IMR-90 (cell line): ENCODE data around the gene GCK. TPM values are rescaled to one million over a fixed set of nuclear protein-coding genes. Genes with fewer than 3 reads are reported as not detected.

Experiments used
- ATAC-seq: fragments of 200-7000 bp; cut with Tn5 transposase; 2 replicates; pipeline ENCODE4 v1.9.1; 2020; ENCODE audit warnings: low read depth, mild to moderate bottlenecking, moderate library complexity
- BruUV-seq: library from RNA; stranded (reverse); fragments of 400-500 nt; replicated peaks from 2 replicates; lab custom pipeline; 2021; lab: Mats Ljungman, UMichigan
- CTCF ChIA-PET: fragments of 300-600 bp; formaldehyde crosslinking; extraction: SDS; loops from one replicate; lab custom pipeline; 2021; ENCODE audit warnings: antibody characterized with exemption; lab: Yijun Ruan, JAX
- POLR2A ChIA-PET: fragments of 300-600 bp; sonication (Branson Sonifier 250); formaldehyde crosslinking; loops from one replicate; lab custom pipeline; 2022; ENCODE audit warnings: antibody characterized with exemption; ENCODE audit not compliant: unreplicated experiment; lab: Charles Lee
- DNase-seq: peaks from one replicate; pipeline ENCODE4 v3.0.0; 2013
- H2AFZ ChIP-seq: replicated peaks from 2 replicates; pipeline ENCODE3; 2013; ENCODE audit warnings: low read length, mild to moderate bottlenecking; ENCODE audit not compliant: poor library complexity
- H2AK5ac ChIP-seq: 2 replicates; pipeline ENCODE4 v1.6.1; 2013; ENCODE audit warnings: low read depth, low read length, inconsistent platforms
- H2AK9ac ChIP-seq: replicated peaks from 2 replicates; pipeline ENCODE3; 2013; ENCODE audit warnings: mild to moderate bottlenecking, low read depth, low read length, moderate library complexity; ENCODE audit not compliant: poor library complexity
- H2BK120ac ChIP-seq: 2 replicates; pipeline ENCODE4 v1.6.1; 2013; ENCODE audit warnings: low read depth, low read length, inconsistent platforms
- H2BK15ac ChIP-seq: 3 replicates; pipeline ENCODE4 v1.6.1; 2013; ENCODE audit warnings: low read depth, low read length, inconsistent platforms
- H2BK20ac ChIP-seq: 2 replicates; pipeline ENCODE4 v1.6.1; 2013; ENCODE audit warnings: low read depth, mild to moderate bottlenecking, inconsistent platforms, low read length, moderate library complexity
- H2BK5ac ChIP-seq: 2 replicates; pipeline ENCODE4 v1.6.1; 2013; ENCODE audit warnings: mild to moderate bottlenecking, low read depth, low read length, inconsistent platforms; ENCODE audit not compliant: poor library complexity, severe bottlenecking
- H3K14ac ChIP-seq: replicated peaks from 2 replicates; pipeline ENCODE4 v1.6.1; 2013; ENCODE audit warnings: low read depth, low read length, inconsistent platforms
- H3K18ac ChIP-seq: 2 replicates; pipeline ENCODE4 v1.6.1; 2013; ENCODE audit warnings: low read depth, low read length, control low read depth
- H3K23ac ChIP-seq: 2 replicates; pipeline ENCODE4 v1.6.1; 2013; ENCODE audit warnings: low read depth, low read length, inconsistent platforms
- H3K27ac ChIP-seq: 2 replicates; pipeline ENCODE4 v1.5.1; 2013; ENCODE audit warnings: mild to moderate bottlenecking, control low read depth, low read length; ENCODE audit not compliant: insufficient read depth
- H3K27me3 ChIP-seq: 2 replicates; pipeline ENCODE4 v1.6.1; 2013; ENCODE audit warnings: low read length; ENCODE audit not compliant: control insufficient read depth, insufficient read depth
- H3K36me3 ChIP-seq: 2 replicates; pipeline ENCODE4 v1.6.1; 2013; ENCODE audit warnings: low read length, mixed read lengths; ENCODE audit not compliant: control insufficient read depth, insufficient read depth
- H3K4ac ChIP-seq: 2 replicates; pipeline ENCODE4 v1.6.1; 2013; ENCODE audit warnings: low read depth, low read length, inconsistent platforms
- H3K4me1 ChIP-seq: 2 replicates; pipeline ENCODE4 v1.6.1; 2013; ENCODE audit warnings: low read length, mixed read lengths; ENCODE audit not compliant: control insufficient read depth, insufficient read depth
- H3K4me2 ChIP-seq: 2 replicates; pipeline ENCODE4 v1.6.1; 2013; ENCODE audit warnings: low read depth, mild to moderate bottlenecking, control low read depth, low read length, moderate library complexity
- H3K4me3 ChIP-seq: 2 replicates; pipeline ENCODE4 v1.5.1; 2013; ENCODE audit warnings: low read depth, mild to moderate bottlenecking, control low read depth, low read length, moderate library complexity; ENCODE audit not compliant: insufficient read depth
- H3K56ac ChIP-seq: 2 replicates; pipeline ENCODE4 v1.6.1; 2013; ENCODE audit warnings: low read length, inconsistent platforms; ENCODE audit not compliant: insufficient read depth; ENCODE audit errors: extremely low read depth
- H3K79me1 ChIP-seq, 2 experiments: 2 replicates each; pipeline ENCODE4 v1.6.1; 2013; ENCODE audit warnings: low read length in 2 of 2, inconsistent platforms in 1 of 2, low read depth in 1 of 2
- H3K9ac ChIP-seq: 2 replicates; pipeline ENCODE4 v1.6.1; 2013; ENCODE audit warnings: low read depth, low read length, control low read depth
- H3K9me1 ChIP-seq: 2 replicates; pipeline ENCODE4 v1.6.1; 2013; ENCODE audit warnings: low read length, inconsistent platforms; ENCODE audit not compliant: insufficient read depth
- H3K9me3 ChIP-seq: 2 replicates; pipeline ENCODE4 v1.6.1; 2013; ENCODE audit warnings: low read length; ENCODE audit not compliant: control insufficient read depth, insufficient read depth
- H4K20me1 ChIP-seq: 2 replicates; pipeline ENCODE4 v1.6.1; 2013; ENCODE audit warnings: low read length, inconsistent platforms; ENCODE audit not compliant: insufficient read depth
- H4K5ac ChIP-seq: 2 replicates; pipeline ENCODE4 v1.6.1; 2013; ENCODE audit warnings: mild to moderate bottlenecking, low read depth, low read length, control low read depth
- H4K8ac ChIP-seq, 2 experiments: 2 replicates each; pipeline ENCODE4 v1.6.1; 2013; ENCODE audit warnings: low read depth in 2 of 2, low read length in 2 of 2, control low read depth in 1 of 2, inconsistent platforms in 1 of 2
- H4K91ac ChIP-seq: 2 replicates; pipeline ENCODE4 v1.6.1; 2013; ENCODE audit warnings: low read depth, low read length, inconsistent platforms; ENCODE audit not compliant: insufficient read depth
- BHLHE40 ChIP-seq: fragments of 150-350 bp; IDR thresholded peaks from 2 replicates; pipeline ENCODE4 v1.6.1; 2016; ENCODE audit warnings: mild to moderate bottlenecking, low read depth, low read length
- CEBPB ChIP-seq: IDR thresholded peaks from 2 replicates; pipeline ENCODE4 v1.6.1; 2012; ENCODE audit warnings: low read depth, low read length, improper control_type of control experiment
- CHD1 ChIP-seq: IDR thresholded peaks from 2 replicates; pipeline ENCODE4 v1.6.1; 2012; ENCODE audit warnings: low read depth, low read length, improper control_type of control experiment
- FOS ChIP-seq: fragments of 150-350 bp; IDR thresholded peaks from 2 replicates; pipeline ENCODE4 v1.6.1; 2016; ENCODE audit warnings: low read depth, low read length
- MAFK ChIP-seq: IDR thresholded peaks from 2 replicates; pipeline ENCODE4 v1.6.1; 2012; ENCODE audit warnings: low read depth, low read length, improper control_type of control experiment
- MAZ ChIP-seq: IDR thresholded peaks from 2 replicates; pipeline ENCODE4 v1.6.1; 2012; ENCODE audit warnings: low read depth, mild to moderate bottlenecking, low read length, improper control_type of control experiment, moderate library complexity, borderline replicate concordance
- MXI1 ChIP-seq: IDR thresholded peaks from 2 replicates; pipeline ENCODE4 v1.6.1; 2012; ENCODE audit warnings: low read depth, mild to moderate bottlenecking, low read length, moderate library complexity, borderline replicate concordance
- NFE2L2 ChIP-seq: fragments of 150-350 bp; IDR thresholded peaks from 2 replicates; pipeline ENCODE4 v1.6.1; 2016; ENCODE audit warnings: low read depth, mild to moderate bottlenecking, low read length
- POLR2A ChIP-seq: IDR thresholded peaks from 2 replicates; pipeline ENCODE4 v1.6.1; 2012; ENCODE audit warnings: mild to moderate bottlenecking, low read depth, low read length
- RAD21 ChIP-seq: IDR thresholded peaks from 2 replicates; pipeline ENCODE4 v1.6.1; 2012; ENCODE audit warnings: low read length, improper control_type of control experiment
- RCOR1 ChIP-seq: IDR thresholded peaks from 2 replicates; pipeline ENCODE4 v1.6.1; 2012; ENCODE audit warnings: mild to moderate bottlenecking, low read length, improper control_type of control experiment; ENCODE audit not compliant: insufficient replicate concordance
- RFX5 ChIP-seq: IDR thresholded peaks from 2 replicates; pipeline ENCODE4 v1.8.0; 2012; ENCODE audit warnings: low read depth, mild to moderate bottlenecking, low read length, moderate library complexity
- SMC3 ChIP-seq: fragments of 150-350 bp; IDR thresholded peaks from 2 replicates; pipeline ENCODE4 v1.6.1; 2016; ENCODE audit warnings: low read depth, mild to moderate bottlenecking, antibody characterized with exemption, low read length, moderate library complexity
- WGBS, 2 experiments: methylation state at CpG; one replicate each; pipeline versions ENCODE4 v1.1.5 to v1.1.7; 2013; ENCODE audit warnings: missing lambda C conversion rate in 2 of 2; ENCODE audit not compliant: insufficient read length in 1 of 2; ENCODE audit errors: extremely low coverage in 2 of 2; 5-methylcytosine and 5-hydroxymethylcytosine counted together
- dilution Hi-C: fragments of 300-500 bp; cut with HindIII; formaldehyde crosslinking; loops from one replicate; pipeline ENCODE4 v1.14.3; 2018; ENCODE audit warnings: low sequenced_read_pairs; ENCODE audit not compliant: unreplicated experiment
- in situ Hi-C: fragments of 300-500 bp; cut with MboI; formaldehyde crosslinking; loops from 3 replicates; pipeline ENCODE4 v1.14.3; 2019; ENCODE audit warnings: low sequenced_read_pairs, inconsistent platforms, mixed read lengths
- intact Hi-C: fragments of 100-400 bp; cut with micrococcal nuclease; formaldehyde crosslinking; loops from 2 replicates; pipeline ENCODE4 v1.10.0; 2022
- polyA plus RNA-seq, 3 experiments: library from polyadenylated mRNA; depleted of rRNA; stranded (reverse); fragments of >200 nt; gene quantifications; 2 replicates each; pipeline ENCODE4 v1.2.3, GENCODE V29; 2012; ENCODE audit warnings: low replicate concordance in 1 of 3
- total RNA-seq: library from RNA; depleted of rRNA; stranded (reverse); fragments of >200 nt; gene quantifications from 2 replicates; pipeline ENCODE4 v1.2.3, GENCODE V29; 2012
- TF ChIP-seq, protein P1 (sequence below): fragments of 150-350 bp; IDR thresholded peaks from 2 replicates; pipeline ENCODE4 v1.6.1; 2016; ENCODE audit warnings: low read depth, mild to moderate bottlenecking, low read length, moderate library complexity, borderline replicate concordance
- TF ChIP-seq, protein P2 (sequence below): fragments of 150-350 bp; IDR thresholded peaks from 2 replicates; pipeline ENCODE4 v1.6.1; 2017; ENCODE audit warnings: mild to moderate bottlenecking, antibody characterized with exemption, low read length, low read depth
- TF ChIP-seq, protein P3 (sequence below): conservative IDR thresholded peaks from 2 replicates; pipeline ENCODE4 v1.5.1; 2012; ENCODE audit warnings: mild to moderate bottlenecking, low read depth, low read length, improper control_type of control experiment

The GCK gene
- total and polyA plus RNA-seq, 2 of the 4 experiments (the other 2 are of a cell fraction): 0.14 to 0.18 TPM

DNA sequence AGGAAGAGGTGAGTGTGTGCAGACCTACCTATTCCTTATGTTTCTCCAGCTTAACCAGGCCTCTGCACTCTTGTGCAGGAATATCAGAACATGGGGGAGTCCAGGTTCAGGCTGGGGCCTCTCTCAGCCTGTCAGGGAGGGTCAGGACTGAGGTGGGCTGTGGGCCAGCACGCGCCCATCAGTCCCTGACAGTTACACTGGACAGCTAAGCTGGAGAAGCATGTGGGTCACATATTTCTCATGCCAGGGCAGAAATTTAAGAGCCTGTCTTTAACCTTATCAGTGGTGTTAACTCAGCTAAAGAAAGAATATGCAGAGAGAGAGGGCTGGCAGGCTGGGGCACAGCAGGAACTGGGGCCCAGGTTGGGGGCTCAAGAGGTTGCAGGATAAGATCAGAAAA lies 57.2 kb downstream of the GCK start:
- 0 out of 2 replicates have a peak overlapping the region, but pooled peaks have one; percentile 32 for H3K14ac ChIP-seq
- ChIA-PET POLR2A (no interaction called here), CTCF (interaction anchor here (1.1 to 1.3 kb wide), 2 partner anchors 10 to 61 kb away, joined by 4 read pairs; no protein-coding TSS in a partner anchor)
- H2AK9ac ChIP-seq: no peak overlapping the region
- H3K4me1 ChIP-seq: peaks cover 10% of the 10 kb centered on the region
- H3K9ac ChIP-seq: no peak overlapping the region
- no peak overlapping the region for H3K27ac ChIP-seq
- H2AK5ac ChIP-seq: no peak overlapping the region
- no peaks in the 10 kb centered on the region for H3K27me3 ChIP-seq
- no peak overlapping the region for H2AFZ ChIP-seq
- H3K79me1 ChIP-seq: no peaks in the 10 kb centered on the region
- H3K4me2 ChIP-seq: peak overlapping the region; percentile 16; the same call in 1 of the 2 replicates
- peak overlapping the region; percentile 43 for H2BK120ac ChIP-seq
- WGBS, 2 experiments: no CpG with 5 or more reads among the region's 2 CpGs
- no peak overlapping the region for H2BK5ac ChIP-seq
- no peaks in the 10 kb centered on the region for H4K20me1 ChIP-seq
- H3K9me1 ChIP-seq: peaks cover 3% of the 10 kb centered on the region; the same call in 1 of the 2 replicates
- H3K4me3 ChIP-seq: no peak overlapping the region
- no peaks in the 10 kb centered on the region for H3K36me3 ChIP-seq
- H3K18ac ChIP-seq: peak overlapping the region; percentile 43
- H2BK20ac ChIP-seq: peak overlapping the region; percentile 69; the same call in 1 of the 2 replicates
- no peak overlapping the region; the same call in 1 of the 2 replicates for H3K23ac ChIP-seq
- no TSS peak for BruUV-seq
- peak overlapping the region; percentile 45 for H4K5ac ChIP-seq
- DNase-seq (peak; percentile 12), ATAC-seq (peak; percentile 74)
- no peak overlapping the region for H4K91ac ChIP-seq
- dilution Hi-C loops (no loop called here), in situ Hi-C loops (no loop called here), intact Hi-C loops (no loop called here)
- peaks cover 4% of the 10 kb centered on the region for H3K9me3 ChIP-seq
- no peak overlapping the region for H3K56ac ChIP-seq
- peak overlapping the region; percentile 19 to 23; a peak in 2 of 4 replicates for H4K8ac ChIP-seq
- TF ChIP-seq CHD1 (no peak), MAZ (no peak), NFE2L2 (no peak), SMC3 (no peak), POLR2A (no peak), MAFK (no peak), MXI1 (no peak), BHLHE40 (no peak), CEBPB (no peak), FOS (no peak), RCOR1 (no peak), RAD21 (no peak), RFX5 (no peak)
- TF ChIP-seq, protein P1, sequence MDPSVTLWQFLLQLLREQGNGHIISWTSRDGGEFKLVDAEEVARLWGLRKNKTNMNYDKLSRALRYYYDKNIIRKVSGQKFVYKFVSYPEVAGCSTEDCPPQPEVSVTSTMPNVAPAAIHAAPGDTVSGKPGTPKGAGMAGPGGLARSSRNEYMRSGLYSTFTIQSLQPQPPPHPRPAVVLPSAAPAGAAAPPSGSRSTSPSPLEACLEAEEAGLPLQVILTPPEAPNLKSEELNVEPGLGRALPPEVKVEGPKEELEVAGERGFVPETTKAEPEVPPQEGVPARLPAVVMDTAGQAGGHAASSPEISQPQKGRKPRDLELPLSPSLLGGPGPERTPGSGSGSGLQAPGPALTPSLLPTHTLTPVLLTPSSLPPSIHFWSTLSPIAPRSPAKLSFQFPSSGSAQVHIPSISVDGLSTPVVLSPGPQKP: no peak
- TF ChIP-seq, protein P2, sequence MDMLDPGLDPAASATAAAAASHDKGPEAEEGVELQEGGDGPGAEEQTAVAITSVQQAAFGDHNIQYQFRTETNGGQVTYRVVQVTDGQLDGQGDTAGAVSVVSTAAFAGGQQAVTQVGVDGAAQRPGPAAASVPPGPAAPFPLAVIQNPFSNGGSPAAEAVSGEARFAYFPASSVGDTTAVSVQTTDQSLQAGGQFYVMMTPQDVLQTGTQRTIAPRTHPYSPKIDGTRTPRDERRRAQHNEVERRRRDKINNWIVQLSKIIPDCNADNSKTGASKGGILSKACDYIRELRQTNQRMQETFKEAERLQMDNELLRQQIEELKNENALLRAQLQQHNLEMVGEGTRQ: no peak
- TF ChIP-seq, protein P3, sequence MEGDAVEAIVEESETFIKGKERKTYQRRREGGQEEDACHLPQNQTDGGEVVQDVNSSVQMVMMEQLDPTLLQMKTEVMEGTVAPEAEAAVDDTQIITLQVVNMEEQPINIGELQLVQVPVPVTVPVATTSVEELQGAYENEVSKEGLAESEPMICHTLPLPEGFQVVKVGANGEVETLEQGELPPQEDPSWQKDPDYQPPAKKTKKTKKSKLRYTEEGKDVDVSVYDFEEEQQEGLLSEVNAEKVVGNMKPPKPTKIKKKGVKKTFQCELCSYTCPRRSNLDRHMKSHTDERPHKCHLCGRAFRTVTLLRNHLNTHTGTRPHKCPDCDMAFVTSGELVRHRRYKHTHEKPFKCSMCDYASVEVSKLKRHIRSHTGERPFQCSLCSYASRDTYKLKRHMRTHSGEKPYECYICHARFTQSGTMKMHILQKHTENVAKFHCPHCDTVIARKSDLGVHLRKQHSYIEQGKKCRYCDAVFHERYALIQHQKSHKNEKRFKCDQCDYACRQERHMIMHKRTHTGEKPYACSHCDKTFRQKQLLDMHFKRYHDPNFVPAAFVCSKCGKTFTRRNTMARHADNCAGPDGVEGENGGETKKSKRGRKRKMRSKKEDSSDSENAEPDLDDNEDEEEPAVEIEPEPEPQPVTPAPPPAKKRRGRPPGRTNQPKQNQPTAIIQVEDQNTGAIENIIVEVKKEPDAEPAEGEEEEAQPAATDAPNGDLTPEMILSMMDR: no peak
- H3K4ac ChIP-seq: peak overlapping the region; percentile 50
- no peak overlapping the region; the same call in 2 of the 3 replicates for H2BK15ac ChIP-seq
